HG03342 (cell line): Measurements from ENCODE around the gene HUS1.
"Not testable (repeated sequence)": the region's sequence is repeated elsewhere in the genome, so short reads cannot be mapped to it uniquely, and the experiment has no call there.

Experiments
- ATAC-seq: cut with Tn5 transposase; IDR thresholded peaks from one replicate; pipeline ENCODE4 v1.9.1; 2021; ENCODE audit warnings: mild to moderate bottlenecking, moderate library complexity; ENCODE audit not compliant: unreplicated experiment

The HUS1 gene

GRCh38 chr7:47945261-47946015, 34.0 kb downstream of the HUS1 start:
- ATAC-seq, result no peak

GRCh38 chr7:47944536-47945260, 34.7 kb downstream of the HUS1 start:
- ATAC-seq, result no peak

GRCh38 chr7:47943676-47944474, 35.5 kb downstream of the HUS1 start:
- no peak for ATAC-seq

- ATAC-seq, result not testable (repeated sequence)
Observed at GRCh38 chr7:47942651-47943050, 36.8 kb downstream of the HUS1 start.

- ATAC-seq, result no peak
Observed at GRCh38 chr7:47942132-47942531, 37.3 kb downstream of the HUS1 start.

DNA sequence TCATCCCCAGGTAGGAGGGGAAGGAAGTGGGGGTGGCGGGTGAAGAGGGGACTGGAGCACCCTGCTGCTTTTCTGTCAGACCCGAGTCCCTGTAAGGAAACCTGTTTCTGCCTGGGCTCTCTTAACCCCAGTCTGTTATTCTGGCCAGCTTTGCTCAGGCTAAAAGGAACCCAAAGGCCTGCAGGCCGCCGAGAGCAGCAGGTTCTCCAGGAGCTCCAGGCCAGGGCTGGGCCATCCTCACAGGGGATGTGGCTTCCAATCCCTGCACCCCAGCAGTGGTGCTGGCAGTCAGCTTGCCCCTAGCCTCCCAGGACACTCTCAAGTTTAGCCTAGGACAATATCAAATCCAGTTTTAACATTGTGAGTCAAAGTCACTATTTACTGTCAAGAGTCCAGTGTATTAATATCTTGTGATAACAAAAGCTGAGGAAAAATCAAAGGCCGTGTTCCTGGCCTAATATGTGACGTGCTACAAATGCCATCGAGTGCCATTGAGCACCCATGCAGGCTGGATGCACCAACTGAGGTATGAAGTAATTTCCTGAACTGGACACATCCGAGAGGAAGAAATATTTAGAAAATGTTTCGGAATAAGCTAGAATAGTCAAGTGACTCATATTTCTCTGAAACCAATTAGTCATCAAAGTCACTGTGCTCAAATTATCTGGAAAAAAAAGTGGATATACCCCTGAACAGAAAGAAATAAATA, 38.1 kb downstream of the HUS1 start:
- no peak for ATAC-seq

DNA sequence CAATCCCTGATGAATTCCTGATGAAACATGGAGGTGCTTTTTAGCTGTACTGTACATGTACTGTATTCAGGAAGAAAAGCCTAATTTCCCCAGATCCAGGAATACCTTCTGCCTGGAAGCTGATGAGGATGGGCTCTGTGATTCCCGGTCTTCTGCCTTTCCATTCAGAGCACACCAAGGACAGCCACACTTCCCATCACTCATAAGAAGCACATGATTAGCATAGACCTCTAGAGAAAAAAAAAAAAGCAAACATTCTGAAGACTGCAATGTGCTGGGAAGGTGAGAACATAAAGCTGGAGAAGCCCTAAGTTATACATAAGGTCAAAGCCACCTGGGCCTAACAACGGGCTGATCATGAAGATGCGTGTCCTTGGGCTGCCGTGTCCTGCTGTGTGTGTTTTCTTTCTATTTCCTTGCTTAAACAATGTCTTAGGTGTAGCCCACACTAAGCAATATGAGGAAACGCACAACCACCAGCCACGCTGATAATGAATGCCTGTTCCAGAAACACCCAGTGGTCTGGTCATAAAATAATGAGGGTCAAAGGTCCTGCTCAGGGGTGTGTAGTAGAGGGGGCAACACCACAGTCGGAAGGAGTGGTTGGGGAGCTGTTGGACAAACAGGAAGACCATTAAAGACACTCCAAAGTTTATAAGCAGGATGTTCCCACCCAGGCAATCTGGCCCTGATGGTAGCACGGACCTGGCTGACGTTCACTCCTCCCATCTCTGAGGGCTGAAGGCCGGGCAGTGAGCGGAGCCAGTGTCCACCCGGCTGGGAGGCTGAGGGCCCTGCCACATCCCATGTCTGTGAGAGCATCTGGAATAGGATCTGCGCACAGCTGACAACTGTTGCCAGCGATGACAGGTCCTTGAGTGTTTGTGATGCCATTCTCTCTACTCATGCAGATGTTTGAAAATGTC, 39.1 kb downstream of the HUS1 start:
- ATAC-seq, result no peak

GRCh38 chr7:47939425-47940036, 39.9 kb downstream of the HUS1 start:
- no peak for ATAC-seq

GRCh38 chr7:47938574-47939165, 40.7 kb downstream of the HUS1 start:
- no peak for ATAC-seq

DNA sequence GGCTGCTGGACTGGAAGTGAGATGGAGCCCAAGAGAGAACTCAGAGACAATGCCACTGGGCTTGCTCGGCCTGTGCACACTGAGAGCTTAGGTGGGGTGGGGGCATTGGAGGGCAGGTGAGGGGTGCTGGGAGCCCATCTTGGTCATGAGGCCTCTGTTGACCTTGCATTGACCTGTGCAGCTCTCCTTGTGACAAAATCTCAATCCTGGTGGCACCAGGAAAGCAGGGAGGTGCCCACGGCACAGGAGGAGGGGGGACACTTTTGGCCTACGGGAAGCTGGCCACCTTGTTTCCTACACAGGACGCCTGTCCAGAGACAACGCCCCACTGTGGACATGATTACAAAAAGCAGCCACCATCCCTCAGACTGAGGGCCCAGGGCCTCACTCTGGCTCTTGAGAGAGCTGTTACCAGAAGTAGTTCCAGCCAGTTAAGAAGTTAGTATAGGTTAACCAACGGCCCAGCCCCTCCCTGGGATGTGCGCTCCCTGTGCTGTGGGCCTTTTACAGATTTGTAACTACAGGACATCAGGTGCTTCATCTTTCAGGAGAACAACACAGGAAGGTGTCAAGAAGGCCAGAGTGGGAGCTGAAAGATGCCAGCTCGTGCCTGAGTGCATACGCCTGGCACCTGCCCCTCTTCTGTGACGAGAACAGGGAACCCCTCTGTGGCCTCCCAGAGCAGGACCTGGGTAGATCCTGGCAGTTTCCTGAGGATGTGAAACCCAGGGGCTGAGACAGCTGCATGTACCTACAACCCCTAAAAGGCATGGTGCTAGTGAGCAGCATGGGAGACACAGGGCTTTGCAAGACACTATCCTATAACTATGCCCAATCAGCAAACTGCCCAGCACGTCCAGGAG, 41.5 kb downstream of the HUS1 start:
- peak; percentile 58 for ATAC-seq

GRCh38 chr7:47937065-47937687, 42.2 kb downstream of the HUS1 start:
- peak; percentile 93 for ATAC-seq

- no peak for ATAC-seq
Observed at GRCh38 chr7:47936323-47936722, 43.1 kb downstream of the HUS1 start.

- ATAC-seq, result no peak
Observed at GRCh38 chr7:47935336-47935735, 44.1 kb downstream of the HUS1 start.

GRCh38 chr7:47934831-47935230, 44.6 kb downstream of the HUS1 start:
- ATAC-seq, result no peak

DNA sequence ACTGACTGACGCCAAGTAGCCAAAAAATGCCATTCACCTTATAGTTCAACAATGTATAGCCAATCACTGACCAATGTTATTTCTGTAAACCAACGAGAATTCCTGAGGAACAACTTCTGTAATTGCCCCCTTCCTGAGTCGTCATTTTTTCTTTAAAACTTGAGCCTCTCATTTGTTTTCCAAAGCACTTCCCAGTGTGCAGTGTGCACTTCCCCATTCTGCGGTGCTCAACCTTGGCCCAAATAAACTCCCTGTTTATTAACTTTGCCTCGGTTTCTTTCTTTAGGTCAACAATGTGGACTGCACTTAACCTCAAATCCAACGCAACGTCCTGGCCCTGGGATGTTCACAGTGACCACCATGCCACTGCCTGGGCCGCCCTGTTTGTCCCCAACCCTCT, 46.2 kb downstream of the HUS1 start:
- no peak for ATAC-seq

DNA sequence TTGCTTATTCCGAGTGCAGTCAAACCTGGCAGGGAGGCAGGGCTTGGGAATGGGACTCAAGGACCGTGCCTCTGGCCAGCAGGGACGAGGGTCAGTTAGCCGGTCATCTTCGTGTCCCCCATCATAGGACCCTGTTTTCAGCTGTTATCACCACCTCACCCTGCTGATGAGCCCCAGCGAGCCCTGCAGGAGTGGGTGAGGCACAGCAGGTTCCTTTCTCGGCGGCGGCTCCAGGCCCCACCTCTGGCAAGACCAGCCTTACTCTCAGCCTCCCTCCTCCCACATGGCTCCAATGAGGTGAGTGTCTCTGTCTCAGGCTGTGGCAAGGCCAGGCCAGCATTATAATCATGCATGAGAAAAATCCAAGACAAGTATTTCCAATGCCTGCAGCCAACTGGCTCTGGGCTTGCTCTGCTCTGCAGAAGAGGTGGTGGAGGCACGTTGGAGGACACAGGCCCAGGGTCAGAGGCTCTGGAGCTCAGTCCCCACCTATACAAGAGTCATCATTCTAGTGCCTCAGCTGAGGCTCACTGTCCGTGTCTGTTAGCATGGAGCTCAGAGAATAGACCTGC, 46.9 kb downstream of the HUS1 start:
- ATAC-seq, result no peak

- ATAC-seq, result no peak
Observed at GRCh38 chr7:47932016-47932415, 47.4 kb downstream of the HUS1 start.
